Sigmoid colon (tissue), 7 donors: ENCODE data around the gene STRIP1. TPM values are rescaled to one million over a fixed set of nuclear protein-coding genes. Genes with fewer than 3 reads are reported as not detected.
"Not testable (repeated sequence)": the region's sequence is repeated elsewhere in the genome, so short reads cannot be mapped to it uniquely, and the experiment has no call there.

Source experiments
- DNase-seq: peaks from one replicate; pipeline ENCODE4 v3.0.0-alpha.2; 2019
- H3K27ac ChIP-seq, 4 donors: fragments of 200-600 bp; sonication (generic); one replicate each; pipeline ENCODE4 v1.5.1; 2016 to 2019; ENCODE audit warnings: mild to moderate bottlenecking in 1 of 4
- H3K27me3 ChIP-seq, 3 donors: fragments of 200-600 bp; sonication (generic); one replicate each; pipeline ENCODE4 v1.5.1; 2019; ENCODE audit warnings: mild to moderate bottlenecking in 1 of 3
- H3K36me3 ChIP-seq, 4 donors: fragments of 200-600 bp; sonication (generic); one replicate each; pipeline ENCODE4 v1.5.1; 2016 to 2019
- H3K4me1 ChIP-seq, 4 donors: fragments of 200-600 bp; sonication (generic); one replicate each; pipeline ENCODE4 v1.5.1; 2017 to 2019
- H3K4me3 ChIP-seq, 4 donors: fragments of 200-600 bp; sonication (generic); one replicate each; pipeline ENCODE4 v1.5.1; 2017 to 2019; ENCODE audit warnings: mild to moderate bottlenecking in 2 of 4, moderate library complexity in 1 of 4
- H3K9me3 ChIP-seq, 4 donors: fragments of 200-600 bp in 3 of 4; sonication (generic) in 3 of 4; one replicate each; pipeline versions ENCODE4 v1.5.1 to v1.6.1; 2013 to 2019
- EP300 ChIP-seq, 4 donors: sonication (generic); formaldehyde crosslinking; IDR thresholded peaks; one replicate each; pipeline ENCODE4 v1.6.1; 2017; ENCODE audit warnings: antibody characterized with exemption in 4 of 4
- POLR2A ChIP-seq, 2 donors: fragments of 450-650 bp; IDR thresholded peaks; one replicate each; pipeline ENCODE4 v1.6.1; 2016; ENCODE audit warnings: antibody characterized with exemption in 2 of 2, mild to moderate bottlenecking in 2 of 2, moderate library complexity in 2 of 2
- POLR2AphosphoS5 ChIP-seq, 4 donors: sonication (generic); formaldehyde crosslinking; IDR thresholded peaks; one replicate each; pipeline ENCODE4 v1.6.1; 2017; ENCODE audit warnings: antibody characterized with exemption in 4 of 4
- WGBS, 2 donors: extraction: QIAGEN DNeasy Blood & Tissue Kit; methylation state at CpG; one replicate each; pipeline ENCODE4 v1.1.7; 2013; 5-methylcytosine and 5-hydroxymethylcytosine counted together
- intact Hi-C: fragments of 100-400 bp; cut with DNase I; formaldehyde crosslinking; loops from one replicate; pipeline ENCODE4 v1.15.1; 2023
- polyA plus RNA-seq, 3 donors: library from polyadenylated mRNA; stranded (reverse); fragments of 200-250 nt; gene quantifications; one replicate each; pipeline ENCODE4 v1.2.3, GENCODE V29; 2013
- total RNA-seq, 4 donors: library from RNA; depleted of rRNA; stranded (reverse); fragments of >200 nt; gene quantifications; one replicate each; pipeline ENCODE4 v1.1.0, GENCODE V29; 2016
- TF ChIP-seq, protein P1 (sequence below), 4 experiments: fragments of 450-650 bp in 3 of 4; fragments of 200-600 bp in 1 of 4; IDR thresholded peaks; one replicate each; pipeline ENCODE4 v1.5.1; 2016 to 2019; ENCODE audit warnings: antibody characterized with exemption in 4 of 4, mild to moderate bottlenecking in 3 of 4, moderate library complexity in 2 of 4
- donor health status: healthy with polysubstance abuse.
- donor health status: Bipolar disorder and iron deficiency.
- donor health status: healthy.

Gene STRIP1
- total and polyA plus RNA-seq, 7 donors: 7.9 to 47.8 (median 32.8) TPM

DNA sequence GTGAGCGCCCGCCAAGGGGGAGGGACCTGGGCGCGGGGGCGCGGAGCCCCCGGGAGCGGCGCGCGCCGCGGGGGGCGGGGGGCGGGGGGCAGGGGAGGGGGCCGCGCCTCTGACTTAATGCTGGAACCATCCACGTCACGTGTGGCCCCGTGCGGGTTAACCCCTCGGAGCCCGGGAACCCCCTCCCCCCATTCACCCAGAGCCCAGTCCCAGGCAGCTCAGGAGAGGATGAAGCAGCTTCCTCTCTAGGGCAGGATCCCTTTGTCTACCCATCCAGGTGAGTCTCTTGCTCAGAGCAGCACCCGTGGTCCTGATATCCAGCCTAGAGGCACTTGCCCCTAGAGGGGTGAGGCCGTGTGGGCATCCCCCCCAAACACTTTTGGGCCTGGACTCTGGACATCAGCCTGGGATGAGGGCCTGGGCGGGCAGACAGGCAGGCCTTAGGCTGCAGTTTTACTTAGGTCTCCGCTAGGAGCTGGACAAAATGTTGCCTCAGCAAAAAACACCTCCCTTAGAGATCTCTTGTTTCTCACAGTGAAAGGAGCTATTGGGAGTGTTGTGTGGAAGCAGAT, 36.3 kb downstream of the STRIP1 start, which contains the start of gene ALX3:
TSS of gene ALX3 (minus strand) at position 2 of the 572 bp plus-strand sequence. CDS start 60 bp downstream, outside the sequence.
- H3K4me1 ChIP-seq: peaks cover 0 to 34% (median 34%) of the 10 kb centered on the region in 4 donors
- DNase-seq: no peak
- H3K27me3 ChIP-seq: peaks cover 53 to 91% (median 71%) of the 10 kb centered on the region in 3 donors
- no peaks in the 10 kb centered on the region for H3K36me3 ChIP-seq
- H3K4me3 ChIP-seq: peak within 1 kb of the TSS in 3 of 4 donors; percentile 13 to 37 (median 30)
- 10% methylated on average over 27 of the region's 27 CpGs for WGBS, 2 donors
- intact Hi-C loops: no loop called here
- no peaks in the 10 kb centered on the region for H3K9me3 ChIP-seq
- TF ChIP-seq POLR2AphosphoS5 (IDR thresholded peaks at IDR 0.05) (no peak), POLR2A (IDR thresholded peaks at IDR 0.05) (no peak), EP300 (IDR thresholded peaks at IDR 0.05) (no peak)
- TF ChIP-seq, protein P1, sequence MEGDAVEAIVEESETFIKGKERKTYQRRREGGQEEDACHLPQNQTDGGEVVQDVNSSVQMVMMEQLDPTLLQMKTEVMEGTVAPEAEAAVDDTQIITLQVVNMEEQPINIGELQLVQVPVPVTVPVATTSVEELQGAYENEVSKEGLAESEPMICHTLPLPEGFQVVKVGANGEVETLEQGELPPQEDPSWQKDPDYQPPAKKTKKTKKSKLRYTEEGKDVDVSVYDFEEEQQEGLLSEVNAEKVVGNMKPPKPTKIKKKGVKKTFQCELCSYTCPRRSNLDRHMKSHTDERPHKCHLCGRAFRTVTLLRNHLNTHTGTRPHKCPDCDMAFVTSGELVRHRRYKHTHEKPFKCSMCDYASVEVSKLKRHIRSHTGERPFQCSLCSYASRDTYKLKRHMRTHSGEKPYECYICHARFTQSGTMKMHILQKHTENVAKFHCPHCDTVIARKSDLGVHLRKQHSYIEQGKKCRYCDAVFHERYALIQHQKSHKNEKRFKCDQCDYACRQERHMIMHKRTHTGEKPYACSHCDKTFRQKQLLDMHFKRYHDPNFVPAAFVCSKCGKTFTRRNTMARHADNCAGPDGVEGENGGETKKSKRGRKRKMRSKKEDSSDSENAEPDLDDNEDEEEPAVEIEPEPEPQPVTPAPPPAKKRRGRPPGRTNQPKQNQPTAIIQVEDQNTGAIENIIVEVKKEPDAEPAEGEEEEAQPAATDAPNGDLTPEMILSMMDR (IDR thresholded peaks at IDR 0.05): no peak
- no peak within 1 kb of the TSS for H3K27ac ChIP-seq

DNA sequence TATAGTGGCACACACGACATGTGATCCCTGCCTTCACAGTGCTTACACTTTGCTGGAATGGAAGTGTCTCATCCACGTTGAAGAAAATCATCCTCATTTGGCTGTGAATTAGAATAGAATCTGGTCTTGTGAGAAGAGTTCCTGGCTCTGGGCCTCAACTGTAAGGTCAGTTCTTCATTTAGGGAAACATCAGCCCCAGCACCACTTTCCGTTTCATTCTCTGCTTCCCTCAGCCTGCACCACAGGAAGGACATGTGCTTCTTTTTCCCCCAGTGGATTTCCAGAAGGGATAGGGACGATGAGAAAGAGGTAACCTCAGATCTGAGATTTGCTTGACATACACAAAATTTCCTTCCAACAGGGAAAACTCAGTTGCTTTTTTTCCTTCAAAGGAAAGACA, 39.7 kb downstream of the STRIP1 start:
- peaks cover 35 to 73% (median 44%) of the 10 kb centered on the region in 3 donors for H3K27me3 ChIP-seq
- 73 to 85% methylated on average over 4 of the region's 4 CpGs for WGBS, 2 donors
- intact Hi-C loops: no loop called here

DNA sequence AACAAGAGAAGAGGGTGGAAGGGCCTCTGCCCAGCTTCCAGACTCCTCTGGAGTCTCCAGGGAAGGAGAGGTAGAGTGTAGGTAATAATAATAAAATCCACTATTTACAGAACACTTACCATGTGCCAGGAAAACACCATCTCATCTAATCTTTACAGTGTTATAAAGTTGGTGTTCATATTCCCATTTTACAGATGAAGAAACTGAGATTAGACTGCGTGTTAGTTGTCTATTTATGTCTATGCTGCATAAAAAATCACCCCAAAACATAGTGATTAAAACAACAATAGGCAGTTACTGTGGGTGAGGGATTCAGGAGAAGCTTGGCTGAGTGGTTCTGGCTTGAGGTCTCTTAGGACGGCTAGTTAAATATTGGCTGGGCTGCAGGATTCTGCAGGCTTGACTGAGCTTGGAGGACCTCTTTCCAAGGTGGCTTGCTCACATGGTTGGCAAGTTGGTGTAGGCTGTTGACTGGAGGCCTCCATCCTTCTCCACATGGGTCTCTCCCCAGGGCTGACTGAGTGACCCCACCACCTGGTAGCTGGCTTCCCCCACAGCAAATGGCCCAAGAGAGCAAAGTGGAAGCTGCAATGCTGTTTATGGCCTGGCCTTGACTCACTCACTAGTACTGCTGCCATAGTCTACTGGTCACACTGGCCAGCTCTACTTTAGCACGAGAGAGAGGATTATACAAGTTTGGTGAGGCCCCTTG, 42.5 kb downstream of the STRIP1 start:
- Histone ChIP-seq H3K27me3 (peaks cover 7 to 45% (median 17%) of the 10 kb centered on the region in 3 donors), H3K4me1 (no peaks in the 10 kb centered on the region), H3K9me3 (no peaks in the 10 kb centered on the region), H3K36me3 (no peaks in the 10 kb centered on the region), H3K27ac (no peak overlapping the region), H3K4me3 (no peak overlapping the region)
- 82 to 90% methylated on average over 3 of the region's 3 CpGs for WGBS, 2 donors
- TF ChIP-seq POLR2A (IDR thresholded peaks at IDR 0.05) (no peak), EP300 (IDR thresholded peaks at IDR 0.05) (no peak), POLR2AphosphoS5 (IDR thresholded peaks at IDR 0.05) (no peak)
- TF ChIP-seq, protein P1 (IDR thresholded peaks at IDR 0.05): no peak
- intact Hi-C loops: no loop called here
- no peak for DNase-seq

More for the DNA sequence above, 39.7 kb downstream of the STRIP1 start:
- TF ChIP-seq POLR2A (IDR thresholded peaks at IDR 0.05) (no peak), EP300 (IDR thresholded peaks at IDR 0.05) (no peak), POLR2AphosphoS5 (IDR thresholded peaks at IDR 0.05) (no peak)
- TF ChIP-seq, protein P1 (IDR thresholded peaks at IDR 0.05): no peak
- no peak for DNase-seq
- H3K4me1 ChIP-seq: peaks cover 0 to 18% (median 17%) of the 10 kb centered on the region in 4 donors
- H3K36me3 ChIP-seq: no peaks in the 10 kb centered on the region
- H3K9me3 ChIP-seq: no peaks in the 10 kb centered on the region
- H3K27ac ChIP-seq: no peak overlapping the region
- H3K4me3 ChIP-seq: no peak overlapping the region

DNA sequence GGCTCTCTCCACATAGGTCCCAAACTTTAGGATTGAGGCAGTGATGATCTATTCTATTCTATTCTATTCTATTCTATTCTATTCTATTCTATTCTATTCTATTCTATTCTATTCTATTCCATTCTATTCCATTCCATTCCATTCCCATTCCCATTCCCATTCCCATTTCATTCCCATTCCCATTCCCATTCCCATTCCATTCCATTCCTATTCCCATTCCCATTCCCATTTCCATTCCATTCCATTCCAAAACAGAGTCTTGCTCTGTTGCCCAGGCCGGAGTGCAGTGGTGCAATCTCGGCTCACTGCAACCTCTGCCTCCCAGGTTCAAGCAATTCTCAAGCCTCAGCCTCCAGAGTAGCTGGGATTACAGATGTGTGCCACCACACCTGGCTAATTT, 45.6 kb downstream of the STRIP1 start:
- DNase-seq, intact Hi-C loops, H3K36me3 ChIP-seq, H3K27ac ChIP-seq, H3K9me3 ChIP-seq, H3K4me3 ChIP-seq: not testable (repeated sequence)
- 97% methylated on average over 2 of the region's 2 CpGs for WGBS, 2 donors
- Histone ChIP-seq H3K27me3 (peaks cover 0 to 23% (median 0%) of the 10 kb centered on the region in 3 donors), H3K4me1 (peaks cover 0 to 17% (median 10%) of the 10 kb centered on the region in 4 donors)

DNA sequence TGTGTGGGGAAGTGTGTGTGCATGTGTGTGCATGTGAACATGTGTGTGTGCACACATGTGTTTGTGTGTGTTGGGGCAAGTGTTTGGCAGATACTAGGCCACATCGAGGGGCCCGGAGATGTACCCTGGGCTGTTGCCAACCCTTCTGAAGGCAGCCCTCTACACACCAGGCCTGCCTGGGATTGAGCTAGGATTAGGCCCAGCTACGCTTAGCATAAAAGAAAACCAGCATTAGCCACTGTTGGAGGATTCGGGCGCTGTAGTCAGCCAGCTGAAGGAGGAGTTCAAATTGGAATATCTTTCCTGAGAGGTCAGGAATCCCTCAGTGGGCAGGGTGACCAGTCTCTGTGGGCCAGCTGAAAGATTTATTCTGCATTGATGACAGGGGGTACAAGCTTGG, 46.6 kb downstream of the STRIP1 start:
- 91 to 92% methylated on average over 5 of the region's 5 CpGs for WGBS, 2 donors
- Histone ChIP-seq H3K36me3 (no peaks in the 10 kb centered on the region), H3K4me3 (no peak overlapping the region), H3K27me3 (peaks cover 0 to 14% (median 0%) of the 10 kb centered on the region in 3 donors), H3K9me3 (no peaks in the 10 kb centered on the region), H3K4me1 (peaks cover 0 to 17% (median 13%) of the 10 kb centered on the region in 4 donors), H3K27ac (no peak overlapping the region)
- TF ChIP-seq, protein P1 (IDR thresholded peaks at IDR 0.05): no peak
- TF ChIP-seq POLR2AphosphoS5 (IDR thresholded peaks at IDR 0.05) (no peak), POLR2A (IDR thresholded peaks at IDR 0.05) (no peak), EP300 (IDR thresholded peaks at IDR 0.05) (no peak)
- intact Hi-C loops: no loop called here
- no peak for DNase-seq
